ENCODE data around the gene ZBTB3. TPM values are rescaled to one million over a fixed set of nuclear protein-coding genes. Genes with fewer than 3 reads are reported as not detected.

The ZBTB3 gene
- total RNA-seq, 1 donor from 2014 or later = 11.5 TPM

- H3K9me3 ChIP-seq (ENCODE audit: control insufficient read depth in 3 of 3, low read length in 3 of 3) = no peaks in the 10 kb centered on the region
- H3K27me3 ChIP-seq (ENCODE audit: control insufficient read depth in 3 of 3, insufficient read depth in 3 of 3, low read length in 3 of 3) = no peaks in the 10 kb centered on the region
- peaks cover 63 to 85% (median 83%) of the 10 kb centered on the region in 3 donors for H3K36me3 ChIP-seq (ENCODE audit: control insufficient read depth in 3 of 3, insufficient read depth in 3 of 3, low read length in 3 of 3)
- no peak overlapping the region for H3K27ac ChIP-seq (ENCODE audit: low read depth, low read length)
- peaks cover 8 to 11% (median 10%) of the 10 kb centered on the region in 3 donors for H3K4me1 ChIP-seq (ENCODE audit: control insufficient read depth in 3 of 3, insufficient read depth in 3 of 3, low read length in 3 of 3)
- H3K4me3 ChIP-seq (ENCODE audit: low read length in 3 of 3) = no peak overlapping the region
- no peak overlapping the region for H3K9ac ChIP-seq (ENCODE audit: low read depth in 1 of 3, low read length in 3 of 3)
These were observed 34.5 kb downstream of the ZBTB3 start for GRCh38 chr11:62719302-62719978.

- H3K4me3 ChIP-seq (ENCODE audit: low read length in 3 of 3) = no peak overlapping the region
- peak overlapping the region in 1 of 3 donors; percentile 38 for H3K9ac ChIP-seq (ENCODE audit: low read depth in 1 of 3, low read length in 3 of 3)
- H3K4me1 ChIP-seq (ENCODE audit: control insufficient read depth in 3 of 3, insufficient read depth in 3 of 3, low read length in 3 of 3) = peaks cover 0 to 5% (median 3%) of the 10 kb centered on the region in 3 donors
- no peak overlapping the region for H3K27ac ChIP-seq (ENCODE audit: low read depth, low read length)
- H3K27me3 ChIP-seq (ENCODE audit: control insufficient read depth in 3 of 3, insufficient read depth in 3 of 3, low read length in 3 of 3) = no peaks in the 10 kb centered on the region
- H3K36me3 ChIP-seq (ENCODE audit: control insufficient read depth in 3 of 3, insufficient read depth in 3 of 3, low read length in 3 of 3) = peaks cover 58 to 87% (median 82%) of the 10 kb centered on the region in 3 donors
- H3K9me3 ChIP-seq (ENCODE audit: control insufficient read depth in 3 of 3, low read length in 3 of 3) = no peaks in the 10 kb centered on the region
These were observed 37.1 kb downstream of the ZBTB3 start for GRCh38 chr11:62716816-62717215.

- H3K4me1 ChIP-seq (ENCODE audit: control insufficient read depth in 3 of 3, insufficient read depth in 3 of 3, low read length in 3 of 3) = peaks cover 0 to 5% (median 3%) of the 10 kb centered on the region in 3 donors
- no peaks in the 10 kb centered on the region for H3K9me3 ChIP-seq (ENCODE audit: control insufficient read depth in 3 of 3, low read length in 3 of 3)
- H3K9ac ChIP-seq (ENCODE audit: low read depth in 1 of 3, low read length in 3 of 3) = no peak overlapping the region
- no peaks in the 10 kb centered on the region for H3K27me3 ChIP-seq (ENCODE audit: control insufficient read depth in 3 of 3, insufficient read depth in 3 of 3, low read length in 3 of 3)
- H3K36me3 ChIP-seq (ENCODE audit: control insufficient read depth in 3 of 3, insufficient read depth in 3 of 3, low read length in 3 of 3) = peaks cover 52 to 81% (median 80%) of the 10 kb centered on the region in 3 donors
- H3K4me3 ChIP-seq (ENCODE audit: low read length in 3 of 3) = no peak overlapping the region
- H3K27ac ChIP-seq (ENCODE audit: low read depth, low read length) = no peak overlapping the region
These were observed 37.8 kb downstream of the ZBTB3 start for GRCh38 chr11:62716206-62716605.

GRCh38 chr11:62715150-62716130 is 38.5 kb downstream of the ZBTB3 start:
- H3K36me3 ChIP-seq (ENCODE audit: control insufficient read depth in 3 of 3, insufficient read depth in 3 of 3, low read length in 3 of 3) = peaks cover 50 to 77% (median 75%) of the 10 kb centered on the region in 3 donors
- H3K9ac ChIP-seq (ENCODE audit: low read depth in 1 of 3, low read length in 3 of 3) = no peak overlapping the region
- H3K27me3 ChIP-seq (ENCODE audit: control insufficient read depth in 3 of 3, insufficient read depth in 3 of 3, low read length in 3 of 3) = no peaks in the 10 kb centered on the region
- H3K4me1 ChIP-seq (ENCODE audit: control insufficient read depth in 3 of 3, insufficient read depth in 3 of 3, low read length in 3 of 3) = peaks cover 4 to 8% (median 6%) of the 10 kb centered on the region in 3 donors
- no peaks in the 10 kb centered on the region for H3K9me3 ChIP-seq (ENCODE audit: control insufficient read depth in 3 of 3, low read length in 3 of 3)
- H3K4me3 ChIP-seq (ENCODE audit: low read length in 3 of 3) = no peak overlapping the region
- H3K27ac ChIP-seq (ENCODE audit: low read depth, low read length) = no peak overlapping the region

- Histone ChIP-seq H3K9me3 (ENCODE audit: control insufficient read depth in 3 of 3, low read length in 3 of 3) (no peaks in the 10 kb centered on the region), H3K9ac (ENCODE audit: low read depth in 1 of 3, low read length in 3 of 3) (peak overlapping the region in 1 of 3 donors; percentile 28), H3K4me1 (ENCODE audit: control insufficient read depth in 3 of 3, insufficient read depth in 3 of 3, low read length in 3 of 3) (peaks cover 19 to 22% (median 22%) of the 10 kb centered on the region in 3 donors), H3K27me3 (ENCODE audit: control insufficient read depth in 3 of 3, insufficient read depth in 3 of 3, low read length in 3 of 3) (no peaks in the 10 kb centered on the region), H3K27ac (ENCODE audit: low read depth, low read length) (peak overlapping the region; percentile 23), H3K36me3 (ENCODE audit: control insufficient read depth in 3 of 3, insufficient read depth in 3 of 3, low read length in 3 of 3) (peaks cover 40 to 59% (median 56%) of the 10 kb centered on the region in 3 donors), H3K4me3 (ENCODE audit: low read length in 3 of 3) (no peak overlapping the region)
These were observed 40.6 kb downstream of the ZBTB3 start for GRCh38 chr11:62713343-62713742.

- H3K4me3 ChIP-seq (ENCODE audit: low read length in 3 of 3) = no peak overlapping the region
- H3K9me3 ChIP-seq (ENCODE audit: control insufficient read depth in 3 of 3, low read length in 3 of 3) = no peaks in the 10 kb centered on the region
- H3K4me1 ChIP-seq (ENCODE audit: control insufficient read depth in 3 of 3, insufficient read depth in 3 of 3, low read length in 3 of 3) = peaks cover 21 to 27% (median 27%) of the 10 kb centered on the region in 3 donors
- no peak overlapping the region for H3K9ac ChIP-seq (ENCODE audit: low read depth in 1 of 3, low read length in 3 of 3)
- peak overlapping the region; percentile 23 for H3K27ac ChIP-seq (ENCODE audit: low read depth, low read length)
- H3K27me3 ChIP-seq (ENCODE audit: control insufficient read depth in 3 of 3, insufficient read depth in 3 of 3, low read length in 3 of 3) = no peaks in the 10 kb centered on the region
- peaks cover 38 to 57% (median 54%) of the 10 kb centered on the region in 3 donors for H3K36me3 ChIP-seq (ENCODE audit: control insufficient read depth in 3 of 3, insufficient read depth in 3 of 3, low read length in 3 of 3)
These were observed 41.1 kb downstream of the ZBTB3 start for GRCh38 chr11:62712861-62713260.

GRCh38 chr11:62712276-62712812 is 41.6 kb downstream of the ZBTB3 start:
- Histone ChIP-seq H3K4me1 (ENCODE audit: control insufficient read depth in 3 of 3, insufficient read depth in 3 of 3, low read length in 3 of 3) (peaks cover 21 to 31% (median 30%) of the 10 kb centered on the region in 3 donors), H3K9ac (ENCODE audit: low read depth in 1 of 3, low read length in 3 of 3) (no peak overlapping the region), H3K27me3 (ENCODE audit: control insufficient read depth in 3 of 3, insufficient read depth in 3 of 3, low read length in 3 of 3) (no peaks in the 10 kb centered on the region), H3K4me3 (ENCODE audit: low read length in 3 of 3) (no peak overlapping the region), H3K9me3 (ENCODE audit: control insufficient read depth in 3 of 3, low read length in 3 of 3) (no peaks in the 10 kb centered on the region), H3K36me3 (ENCODE audit: control insufficient read depth in 3 of 3, insufficient read depth in 3 of 3, low read length in 3 of 3) (peaks cover 34 to 51% (median 49%) of the 10 kb centered on the region in 3 donors), H3K27ac (ENCODE audit: low read depth, low read length) (no peak overlapping the region)

GRCh38 chr11:62710001-62710345 is 44.0 kb downstream of the ZBTB3 start:
- peak overlapping the region; percentile 88 for H3K27ac ChIP-seq (ENCODE audit: low read depth, low read length)
- H3K9ac ChIP-seq (ENCODE audit: low read depth in 1 of 3, low read length in 3 of 3) = peak overlapping the region; percentile 81 to 99 (median 99)
- no peaks in the 10 kb centered on the region for H3K9me3 ChIP-seq (ENCODE audit: control insufficient read depth in 3 of 3, low read length in 3 of 3)
- H3K4me3 ChIP-seq (ENCODE audit: low read length in 3 of 3) = peak overlapping the region; percentile 88 to 97 (median 93)
- peaks cover 40 to 51% (median 49%) of the 10 kb centered on the region in 3 donors for H3K4me1 ChIP-seq (ENCODE audit: control insufficient read depth in 3 of 3, insufficient read depth in 3 of 3, low read length in 3 of 3)
- H3K27me3 ChIP-seq (ENCODE audit: control insufficient read depth in 3 of 3, insufficient read depth in 3 of 3, low read length in 3 of 3) = no peaks in the 10 kb centered on the region
- peaks cover 15 to 29% (median 28%) of the 10 kb centered on the region in 3 donors for H3K36me3 ChIP-seq (ENCODE audit: control insufficient read depth in 3 of 3, insufficient read depth in 3 of 3, low read length in 3 of 3)

- H3K36me3 ChIP-seq (ENCODE audit: control insufficient read depth in 3 of 3, insufficient read depth in 3 of 3, low read length in 3 of 3) = peaks cover 15 to 25% (median 24%) of the 10 kb centered on the region in 3 donors
These were observed 44.5 kb downstream of the ZBTB3 start for GRCh38 chr11:62709247-62710000.

More at GRCh38 chr11:62709247-62710000, 44.5 kb downstream of the ZBTB3 start:
- H3K27me3 ChIP-seq (ENCODE audit: control insufficient read depth in 3 of 3, insufficient read depth in 3 of 3, low read length in 3 of 3) = no peaks in the 10 kb centered on the region
- peak overlapping the region; percentile 88 for H3K27ac ChIP-seq (ENCODE audit: low read depth, low read length)
- no peaks in the 10 kb centered on the region for H3K9me3 ChIP-seq (ENCODE audit: control insufficient read depth in 3 of 3, low read length in 3 of 3)
- peak overlapping the region; percentile 96 to 99 (median 99) for H3K9ac ChIP-seq (ENCODE audit: low read depth in 1 of 3, low read length in 3 of 3)
- H3K4me3 ChIP-seq (ENCODE audit: low read length in 3 of 3) = peak overlapping the region; percentile 88 to 97 (median 93)
- H3K4me1 ChIP-seq (ENCODE audit: control insufficient read depth in 3 of 3, insufficient read depth in 3 of 3, low read length in 3 of 3) = peaks cover 40 to 53% (median 51%) of the 10 kb centered on the region in 3 donors
